ENCODE data around the gene KDM1B.

KDM1B gene

GRCh38 chr6:18234564-18234963, 79.3 kb downstream of the KDM1B start:
- Histone ChIP-seq H3K4me3 (ENCODE audit: low read length) (no peak overlapping the region), H3K36me3 (ENCODE audit: insufficient read depth, low read length) (peaks cover 59% of the 10 kb centered on the region), H3K27me3 (ENCODE audit: insufficient read depth, low read length) (no peaks in the 10 kb centered on the region), H2AFZ (ENCODE audit: low read depth, low read length) (no peak overlapping the region), H3K4me1 (ENCODE audit: insufficient read depth, low read length) (no peaks in the 10 kb centered on the region), H3K9me3 (ENCODE audit: low read length) (peaks cover 18% of the 10 kb centered on the region)

- H3K4me3 ChIP-seq (ENCODE audit: low read length): no peak overlapping the region
- H3K9me3 ChIP-seq (ENCODE audit: low read length): peaks cover 18% of the 10 kb centered on the region
- H3K4me1 ChIP-seq (ENCODE audit: insufficient read depth, low read length): no peaks in the 10 kb centered on the region
- H3K27me3 ChIP-seq (ENCODE audit: insufficient read depth, low read length): no peaks in the 10 kb centered on the region
- no peak overlapping the region for H2AFZ ChIP-seq (ENCODE audit: low read depth, low read length)
- H3K36me3 ChIP-seq (ENCODE audit: insufficient read depth, low read length): peaks cover 64% of the 10 kb centered on the region
These were observed 80.3 kb downstream of the KDM1B start for GRCh38 chr6:18235524-18235923.

- Histone ChIP-seq H3K36me3 (ENCODE audit: insufficient read depth, low read length) (peaks cover 79% of the 10 kb centered on the region), H2AFZ (ENCODE audit: low read depth, low read length) (no peak overlapping the region), H3K27me3 (ENCODE audit: insufficient read depth, low read length) (no peaks in the 10 kb centered on the region), H3K4me1 (ENCODE audit: insufficient read depth, low read length) (no peaks in the 10 kb centered on the region), H3K4me3 (ENCODE audit: low read length) (no peak overlapping the region), H3K9me3 (ENCODE audit: low read length) (peaks cover 15% of the 10 kb centered on the region)
These were observed 81.9 kb downstream of the KDM1B start for GRCh38 chr6:18237167-18237566.

GRCh38 chr6:18240230-18240629, 85.0 kb downstream of the KDM1B start:
- Histone ChIP-seq H3K4me1 (ENCODE audit: insufficient read depth, low read length) (no peaks in the 10 kb centered on the region), H3K4me3 (ENCODE audit: low read length) (no peak overlapping the region), H2AFZ (ENCODE audit: low read depth, low read length) (no peak overlapping the region), H3K27me3 (ENCODE audit: insufficient read depth, low read length) (no peaks in the 10 kb centered on the region), H3K36me3 (ENCODE audit: insufficient read depth, low read length) (peaks cover 90% of the 10 kb centered on the region), H3K9me3 (ENCODE audit: low read length) (peaks cover 3% of the 10 kb centered on the region)

DNA sequence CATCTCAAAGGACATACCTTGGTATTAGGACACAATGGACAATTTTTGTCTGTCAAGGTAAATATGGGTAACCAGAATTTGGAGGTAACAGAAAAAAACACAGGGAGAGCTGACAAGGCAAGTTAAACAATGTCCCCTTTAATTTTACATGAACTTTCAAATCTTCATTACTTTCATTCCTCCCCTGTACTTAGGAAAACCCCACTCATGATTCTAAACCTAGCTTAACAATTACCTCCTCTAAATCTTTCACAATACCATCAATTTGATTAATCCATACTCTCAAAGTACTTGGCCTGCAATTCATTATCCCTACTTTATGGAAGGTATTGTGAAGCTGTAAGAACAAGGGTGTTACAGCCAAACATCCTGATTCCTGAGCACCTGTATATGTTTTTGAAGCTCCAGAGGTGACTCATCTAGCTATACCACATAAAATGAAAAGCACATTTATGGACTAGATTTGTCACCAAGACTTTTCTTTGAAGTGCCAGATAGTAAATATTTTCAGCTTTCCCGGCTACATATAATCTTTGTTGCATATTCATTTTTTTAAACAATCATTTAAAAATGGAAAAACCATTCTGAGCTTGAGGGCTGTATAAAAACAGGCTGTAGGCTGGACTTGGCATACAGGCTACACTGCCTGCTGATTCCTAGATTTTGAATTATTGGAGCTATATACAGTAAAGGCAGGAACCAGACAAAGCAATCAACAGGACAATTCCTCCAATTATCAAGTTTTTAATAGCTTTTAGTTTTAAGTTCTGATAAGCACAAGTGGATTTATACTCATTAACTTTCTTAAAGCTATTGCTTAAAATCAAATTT, 86.2 kb downstream of the KDM1B start:
- H2AFZ ChIP-seq (ENCODE audit: low read depth, low read length): no peak overlapping the region
- H3K4me3 ChIP-seq (ENCODE audit: low read length): no peak overlapping the region
- H3K4me1 ChIP-seq (ENCODE audit: insufficient read depth, low read length): no peaks in the 10 kb centered on the region
- H3K9me3 ChIP-seq (ENCODE audit: low read length): peaks cover 2% of the 10 kb centered on the region
- peaks cover 90% of the 10 kb centered on the region for H3K36me3 ChIP-seq (ENCODE audit: insufficient read depth, low read length)
- no peaks in the 10 kb centered on the region for H3K27me3 ChIP-seq (ENCODE audit: insufficient read depth, low read length)

GRCh38 chr6:18242062-18242851, 87.0 kb downstream of the KDM1B start:
- H3K27me3 ChIP-seq (ENCODE audit: insufficient read depth, low read length): no peaks in the 10 kb centered on the region
- H3K4me3 ChIP-seq (ENCODE audit: low read length): no peak overlapping the region
- no peak overlapping the region for H2AFZ ChIP-seq (ENCODE audit: low read depth, low read length)
- H3K36me3 ChIP-seq (ENCODE audit: insufficient read depth, low read length): peaks cover 90% of the 10 kb centered on the region
- no peaks in the 10 kb centered on the region for H3K4me1 ChIP-seq (ENCODE audit: insufficient read depth, low read length)
- peaks cover 2% of the 10 kb centered on the region for H3K9me3 ChIP-seq (ENCODE audit: low read length)

DNA sequence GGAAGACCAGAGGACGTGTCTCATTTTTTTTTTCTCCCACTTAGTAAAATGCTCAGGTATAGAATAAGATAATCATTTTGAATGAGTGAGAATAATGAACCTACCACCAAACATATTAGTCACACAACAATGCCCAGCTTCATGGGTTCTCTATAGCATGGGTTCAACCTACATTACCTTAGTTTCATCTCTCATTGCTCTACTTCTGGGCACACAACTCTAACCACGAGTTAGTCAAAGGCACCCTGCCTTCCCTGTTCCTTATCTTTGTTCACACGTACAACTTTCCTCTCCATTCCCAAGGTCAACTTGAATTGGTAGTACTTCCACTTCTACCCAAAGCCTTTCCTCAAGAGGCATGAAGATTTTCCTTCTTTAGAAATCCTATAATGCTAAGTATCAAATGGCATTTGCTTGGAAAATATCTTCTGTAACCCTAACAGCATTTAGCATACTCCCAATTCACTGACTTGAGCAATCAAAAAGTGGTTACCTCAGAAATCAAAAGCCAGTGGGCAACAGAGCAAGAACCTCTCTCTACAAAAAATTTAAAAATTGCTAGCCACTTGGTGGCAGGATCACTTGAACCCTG, 88.2 kb downstream of the KDM1B start:
- no peaks in the 10 kb centered on the region for H3K27me3 ChIP-seq (ENCODE audit: insufficient read depth, low read length)
- H2AFZ ChIP-seq (ENCODE audit: low read depth, low read length): no peak overlapping the region
- no peaks in the 10 kb centered on the region for H3K4me1 ChIP-seq (ENCODE audit: insufficient read depth, low read length)
- no peaks in the 10 kb centered on the region for H3K9me3 ChIP-seq (ENCODE audit: low read length)
- no peak overlapping the region for H3K4me3 ChIP-seq (ENCODE audit: low read length)
- H3K36me3 ChIP-seq (ENCODE audit: insufficient read depth, low read length): peaks cover 87% of the 10 kb centered on the region

DNA sequence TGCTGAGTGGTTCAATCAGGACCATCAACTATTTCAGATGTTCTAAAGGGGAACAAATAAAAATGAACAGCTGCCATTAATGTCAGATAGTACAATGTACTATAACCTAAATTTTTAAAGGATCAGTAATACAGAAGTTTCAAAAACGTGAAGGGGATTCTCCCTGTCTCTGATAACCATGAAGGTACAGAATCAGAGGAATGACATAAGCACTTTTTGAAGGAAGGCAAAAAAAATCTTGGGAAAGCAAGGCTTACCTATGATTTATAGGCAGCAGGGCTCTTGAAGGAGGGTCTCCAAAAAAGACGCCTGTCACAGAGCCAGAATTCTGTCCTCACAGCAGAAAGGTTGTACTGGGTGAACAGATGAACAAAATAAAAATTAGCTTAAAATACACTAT, 89.0 kb downstream of the KDM1B start:
- no peaks in the 10 kb centered on the region for H3K27me3 ChIP-seq (ENCODE audit: insufficient read depth, low read length)
- H3K4me3 ChIP-seq (ENCODE audit: low read length): no peak overlapping the region
- H3K4me1 ChIP-seq (ENCODE audit: insufficient read depth, low read length): no peaks in the 10 kb centered on the region
- H2AFZ ChIP-seq (ENCODE audit: low read depth, low read length): no peak overlapping the region
- H3K9me3 ChIP-seq (ENCODE audit: low read length): no peaks in the 10 kb centered on the region
- H3K36me3 ChIP-seq (ENCODE audit: insufficient read depth, low read length): peaks cover 87% of the 10 kb centered on the region

DNA sequence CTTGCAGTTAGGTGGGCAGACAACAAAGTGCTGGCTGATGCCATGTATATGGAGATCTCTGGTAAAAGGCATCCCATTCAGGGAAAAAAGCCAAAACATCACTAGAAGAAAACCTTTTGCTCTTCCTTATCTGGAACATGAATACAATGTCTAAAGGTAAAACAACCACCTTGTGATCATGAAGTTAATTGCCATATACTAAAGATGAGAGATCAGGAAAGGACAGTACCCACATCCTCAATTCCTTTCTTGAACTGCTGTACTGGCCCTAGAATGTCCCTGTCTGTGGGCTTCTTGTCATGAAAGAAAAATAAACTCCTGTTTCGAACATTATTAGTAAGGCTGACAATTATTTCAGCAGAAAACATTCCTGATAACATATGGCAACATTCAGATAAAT, 89.9 kb downstream of the KDM1B start:
- no peak overlapping the region for H2AFZ ChIP-seq (ENCODE audit: low read depth, low read length)
- H3K4me1 ChIP-seq (ENCODE audit: insufficient read depth, low read length): no peaks in the 10 kb centered on the region
- no peak overlapping the region for H3K4me3 ChIP-seq (ENCODE audit: low read length)
- H3K27me3 ChIP-seq (ENCODE audit: insufficient read depth, low read length): no peaks in the 10 kb centered on the region
- H3K9me3 ChIP-seq (ENCODE audit: low read length): no peaks in the 10 kb centered on the region
- peaks cover 89% of the 10 kb centered on the region for H3K36me3 ChIP-seq (ENCODE audit: insufficient read depth, low read length)

GRCh38 chr6:18245642-18246041, 90.4 kb downstream of the KDM1B start:
- Histone ChIP-seq H3K36me3 (ENCODE audit: insufficient read depth, low read length) (peaks cover 88% of the 10 kb centered on the region), H3K4me1 (ENCODE audit: insufficient read depth, low read length) (no peaks in the 10 kb centered on the region), H3K9me3 (ENCODE audit: low read length) (no peaks in the 10 kb centered on the region), H3K4me3 (ENCODE audit: low read length) (no peak overlapping the region), H2AFZ (ENCODE audit: low read depth, low read length) (no peak overlapping the region), H3K27me3 (ENCODE audit: insufficient read depth, low read length) (no peaks in the 10 kb centered on the region)

DNA sequence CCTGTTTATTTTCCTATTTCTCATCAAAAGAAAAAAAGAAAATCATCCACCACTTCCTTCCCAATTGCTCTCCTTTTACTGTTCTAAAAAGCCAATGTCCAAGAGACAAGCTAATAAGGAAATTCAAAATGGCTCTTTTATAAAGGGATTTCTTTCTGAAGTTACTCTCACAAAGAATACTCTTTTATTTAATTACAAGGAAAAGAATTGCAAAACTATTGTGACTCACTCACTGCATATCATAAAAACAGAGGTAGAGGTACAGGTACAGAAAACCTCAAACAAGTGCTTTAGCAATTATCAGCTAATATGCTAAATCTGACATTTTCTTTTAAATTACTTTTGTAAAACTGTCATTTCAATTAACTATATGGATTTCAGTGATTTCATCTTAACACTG, 91.0 kb downstream of the KDM1B start:
- H3K27me3 ChIP-seq (ENCODE audit: insufficient read depth, low read length): no peaks in the 10 kb centered on the region
- no peak overlapping the region for H3K4me3 ChIP-seq (ENCODE audit: low read length)
- no peak overlapping the region for H2AFZ ChIP-seq (ENCODE audit: low read depth, low read length)
- peaks cover 87% of the 10 kb centered on the region for H3K36me3 ChIP-seq (ENCODE audit: insufficient read depth, low read length)
- no peaks in the 10 kb centered on the region for H3K9me3 ChIP-seq (ENCODE audit: low read length)
- H3K4me1 ChIP-seq (ENCODE audit: insufficient read depth, low read length): no peaks in the 10 kb centered on the region

DNA sequence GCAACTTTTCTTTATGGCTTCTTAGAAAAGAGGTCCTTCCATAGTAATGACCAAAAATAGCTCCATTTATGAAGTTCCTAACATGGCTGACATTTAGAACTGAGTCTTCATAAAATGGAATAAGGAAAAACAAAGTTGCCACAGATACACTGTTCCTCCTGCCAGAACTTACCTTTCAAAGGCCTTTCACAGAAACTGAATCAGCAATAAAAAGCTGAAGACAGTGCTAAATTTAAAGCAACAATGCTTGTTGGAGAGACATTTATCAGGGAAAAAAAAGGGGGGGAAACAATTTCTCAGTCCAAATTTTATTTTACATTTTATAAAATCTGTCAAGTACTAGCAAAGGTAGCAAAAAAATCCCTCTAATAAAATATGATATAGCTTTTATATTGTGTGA, 91.8 kb downstream of the KDM1B start:
- Histone ChIP-seq H3K4me1 (ENCODE audit: insufficient read depth, low read length) (no peaks in the 10 kb centered on the region), H3K9me3 (ENCODE audit: low read length) (no peaks in the 10 kb centered on the region), H3K4me3 (ENCODE audit: low read length) (no peak overlapping the region), H3K36me3 (ENCODE audit: insufficient read depth, low read length) (peaks cover 87% of the 10 kb centered on the region), H3K27me3 (ENCODE audit: insufficient read depth, low read length) (no peaks in the 10 kb centered on the region), H2AFZ (ENCODE audit: low read depth, low read length) (no peak overlapping the region)

DNA sequence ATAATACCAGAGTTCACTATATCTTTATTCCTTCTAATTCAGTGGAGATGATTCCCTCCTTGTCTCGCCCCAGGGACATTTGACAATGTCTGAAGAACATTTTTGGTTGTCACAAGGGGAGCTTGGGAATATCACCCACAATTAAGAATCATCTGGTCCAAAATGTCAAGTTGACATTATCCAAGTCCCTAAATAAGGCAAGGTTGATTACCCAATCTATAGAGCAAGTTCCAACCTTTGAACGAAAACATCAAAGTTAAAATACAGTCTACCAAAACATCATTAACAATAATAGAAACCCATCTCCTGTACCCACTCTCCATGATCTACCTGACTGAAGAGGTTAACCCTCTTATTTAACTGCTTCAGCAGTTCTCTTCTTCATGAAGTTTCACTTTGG, 93.5 kb downstream of the KDM1B start:
- no peaks in the 10 kb centered on the region for H3K9me3 ChIP-seq (ENCODE audit: low read length)
- H3K4me3 ChIP-seq (ENCODE audit: low read length): no peak overlapping the region
- peaks cover 89% of the 10 kb centered on the region for H3K36me3 ChIP-seq (ENCODE audit: insufficient read depth, low read length)

More for the DNA sequence above, 93.5 kb downstream of the KDM1B start:
- no peaks in the 10 kb centered on the region for H3K27me3 ChIP-seq (ENCODE audit: insufficient read depth, low read length)
- H3K4me1 ChIP-seq (ENCODE audit: insufficient read depth, low read length): no peaks in the 10 kb centered on the region
- no peak overlapping the region for H2AFZ ChIP-seq (ENCODE audit: low read depth, low read length)

Data from neuron (in vitro differentiated cells).